Gastrocnemius medialis (tissue), 4 donors: ENCODE results near the gene WHRN. TPM values are rescaled to one million over a fixed set of nuclear protein-coding genes. Genes with fewer than 3 reads are reported as not detected.

Experiments
- ATAC-seq, 2 donors: fragments of 150-250 bp; one replicate each; pipeline ENCODE4 v1.9.1; 2016
- DNase-seq, 2 donors: peaks; one replicate each; pipeline ENCODE4 v3.0.0-alpha.2; 2019
- H3K27ac ChIP-seq, 4 donors: fragments of 200-600 bp; sonication (generic); 1 replicate in 1 of 4; 2 replicates in 3 of 4; pipeline ENCODE4 v1.5.1; 2016 to 2018; ENCODE audit warnings: mild to moderate bottlenecking in 2 of 4, moderate library complexity in 1 of 4
- H3K27me3 ChIP-seq, 3 donors: fragments of 200-600 bp; sonication (generic) in 2 of 3; 1 replicate in 1 of 3; 2 replicates in 2 of 3; pipeline versions ENCODE4 v1.5.1 to v1.6.0; 2016 to 2019; ENCODE audit warnings: mild to moderate bottlenecking in 1 of 3, moderate library complexity in 1 of 3
- H3K36me3 ChIP-seq, 2 donors: fragments of 200-600 bp; sonication (generic) in 1 of 2; one replicate each; pipeline ENCODE4 v1.5.1; 2017 to 2018
- H3K4me1 ChIP-seq, 2 donors: fragments of 200-600 bp; sonication (generic) in 1 of 2; one replicate each; pipeline ENCODE4 v1.5.1; 2016 to 2017; ENCODE audit warnings: mild to moderate bottlenecking in 2 of 2
- H3K4me3 ChIP-seq, 4 donors: fragments of 200-600 bp; sonication (generic) in 3 of 4; 1 replicate in 1 of 4; 2 replicates in 3 of 4; pipeline ENCODE4 v1.5.1; 2016 to 2019; ENCODE audit warnings: mild to moderate bottlenecking in 2 of 4
- H3K9me3 ChIP-seq, 3 donors: fragments of 200-600 bp; sonication (generic) in 2 of 3; 1 replicate in 1 of 3; 2 replicates in 2 of 3; pipeline ENCODE4 v1.5.1; 2016 to 2019
- CTCF ChIP-seq, 5 experiments: fragments of 450-650 bp in 3 of 5; fragments of 200-600 bp in 2 of 5; sonication (generic) in 2 of 5; IDR thresholded peaks in 4 of 5; conservative IDR thresholded peaks in 1 of 5; 1 replicate in 4 of 5; 2 replicates in 1 of 5; pipeline ENCODE4 v1.5.1; 2016 to 2019; ENCODE audit warnings: antibody characterized with exemption in 5 of 5, mild to moderate bottlenecking in 3 of 5, moderate library complexity in 3 of 5
- POLR2A ChIP-seq, 2 donors: fragments of 450-650 bp; IDR thresholded peaks; one replicate each; pipeline ENCODE4 v1.6.1; 2017; ENCODE audit warnings: antibody characterized with exemption in 2 of 2, mild to moderate bottlenecking in 2 of 2, moderate library complexity in 2 of 2
- in situ Hi-C, 4 donors: fragments of 200-750 bp; cut with MboI; loops; one replicate each; pipeline versions ENCODE4 v1.15.0 to v1.8.0; 2017; ENCODE audit warnings: low sequenced_read_pairs in 4 of 4
- intact Hi-C: fragments of 100-400 bp; cut with DNase I; formaldehyde crosslinking; loops from one replicate; pipeline ENCODE4 v1.15.1; 2023; ENCODE audit warnings: low total_unique reads
- total RNA-seq, 4 donors: library from RNA; depleted of rRNA; stranded (reverse); fragments of >200 nt; gene quantifications; one replicate each; pipeline versions ENCODE4 v1.1.0 to v1.2.3, GENCODE V29; 2016

WHRN gene
- total RNA-seq, 4 donors from 2014 or later, result 0.16 to 0.18 TPM; not detected in 2

DNA sequence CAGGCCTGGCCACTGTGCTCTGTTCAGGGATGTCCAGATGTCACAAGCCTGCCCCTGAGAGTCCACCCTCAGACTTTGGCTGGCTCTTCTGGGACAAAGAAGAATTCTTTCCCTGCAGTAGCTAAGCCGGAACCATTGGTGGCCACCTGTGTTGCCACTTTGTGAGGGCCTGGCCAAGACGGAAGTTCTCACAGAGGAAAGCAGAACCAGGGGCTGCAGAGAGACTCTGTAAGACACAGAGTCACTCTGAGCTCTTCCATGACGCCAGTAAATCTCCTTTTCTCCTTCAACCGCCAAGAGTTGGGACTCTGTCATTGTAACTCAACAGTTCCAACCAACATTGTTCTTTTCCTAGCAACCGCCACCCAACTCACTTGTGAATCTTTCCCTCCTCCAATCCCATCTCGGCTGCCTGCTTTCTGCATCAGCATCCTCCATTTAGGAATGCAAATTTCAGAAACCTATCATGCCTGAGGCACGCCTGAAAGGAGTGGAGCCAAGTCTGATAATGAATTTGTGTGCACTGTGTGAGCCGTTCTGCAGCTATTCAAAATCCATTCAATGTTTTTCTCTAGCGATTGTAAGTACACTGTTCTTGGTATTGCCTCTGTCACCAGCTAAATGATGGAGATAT is 44.5 kb upstream of the WHRN start:
- ATAC-seq, result no peak

DNA sequence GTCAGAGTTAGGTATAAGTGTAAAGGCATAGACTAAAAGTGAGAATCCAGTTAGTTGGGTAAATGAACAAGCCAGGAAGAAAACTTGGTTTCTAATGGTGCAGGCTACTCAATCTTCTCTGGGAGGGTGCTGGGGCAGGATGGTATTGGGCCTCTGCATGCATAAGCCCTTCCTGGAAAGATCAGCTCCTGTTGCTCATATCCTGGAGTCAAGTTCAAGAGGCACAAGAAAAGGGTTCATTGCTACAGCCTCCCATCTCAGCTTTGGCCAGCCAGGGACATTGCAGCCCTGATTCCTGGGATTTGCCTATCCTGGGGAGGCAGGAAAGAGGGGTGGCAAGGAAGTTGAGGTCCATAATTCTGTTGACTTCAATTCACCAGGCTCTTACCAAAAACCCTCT is 41.6 kb upstream of the WHRN start:
- intact Hi-C loops (no loop called here), in situ Hi-C loops (no loop called here)
- ATAC-seq (no peak), DNase-seq (no peak)
- no peaks in the 10 kb centered on the region for H3K27me3 ChIP-seq
- no peak overlapping the region for H3K27ac ChIP-seq
- H3K4me3 ChIP-seq, result no peak overlapping the region
- no peaks in the 10 kb centered on the region for H3K9me3 ChIP-seq
- H3K4me1 ChIP-seq, result no peaks in the 10 kb centered on the region
- no peak for TF ChIP-seq CTCF (IDR thresholded peaks at IDR 0.05 in 4 of 5, conservative IDR thresholded peaks at IDR 0.05 in 1 of 5)
- TF ChIP-seq POLR2A (IDR thresholded peaks at IDR 0.05), result no peak
- no peaks in the 10 kb centered on the region for H3K36me3 ChIP-seq

More for the DNA sequence above, 44.5 kb upstream of the WHRN start:
- Histone ChIP-seq H3K4me3 (no peak overlapping the region), H3K36me3 (no peaks in the 10 kb centered on the region), H3K9me3 (no peaks in the 10 kb centered on the region), H3K27me3 (no peaks in the 10 kb centered on the region), H3K4me1 (no peaks in the 10 kb centered on the region), H3K27ac (no peak overlapping the region)
- intact Hi-C loops (no loop called here), in situ Hi-C loops (no loop called here)
- TF ChIP-seq CTCF (IDR thresholded peaks at IDR 0.05 in 4 of 5, conservative IDR thresholded peaks at IDR 0.05 in 1 of 5), result no peak
- no peak for TF ChIP-seq POLR2A (IDR thresholded peaks at IDR 0.05)
- no peak for DNase-seq

DNA sequence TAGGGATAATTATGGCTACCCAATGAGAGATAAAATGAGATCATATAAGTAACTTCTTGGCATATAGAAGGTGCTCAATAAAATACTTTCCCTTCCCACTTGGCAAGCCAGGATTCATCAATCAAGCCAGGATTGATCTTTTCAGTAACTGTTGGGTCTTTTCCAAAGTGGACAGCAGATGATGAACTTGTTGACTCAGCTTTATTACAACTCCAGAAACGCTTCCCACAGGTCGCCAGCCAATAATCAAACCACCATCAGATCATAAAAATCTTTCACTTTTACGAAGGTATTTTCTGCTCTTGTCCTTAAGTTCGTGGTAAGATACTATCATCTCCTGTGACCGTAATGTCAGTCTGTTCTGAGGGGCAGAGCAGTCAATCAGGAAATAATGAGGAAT is 39.8 kb upstream of the WHRN start:
- H3K4me3 ChIP-seq, result no peak overlapping the region
- no peaks in the 10 kb centered on the region for H3K4me1 ChIP-seq
- no peaks in the 10 kb centered on the region for H3K27me3 ChIP-seq
- no peaks in the 10 kb centered on the region for H3K36me3 ChIP-seq
- intact Hi-C loops, result no loop called here
- DNase-seq, result no peak
- ATAC-seq, result no peak
- in situ Hi-C loops, result no loop called here
- H3K9me3 ChIP-seq, result no peaks in the 10 kb centered on the region
- H3K27ac ChIP-seq, result no peak overlapping the region
- no peak for TF ChIP-seq POLR2A (IDR thresholded peaks at IDR 0.05)
- no peak for TF ChIP-seq CTCF (IDR thresholded peaks at IDR 0.05 in 4 of 5, conservative IDR thresholded peaks at IDR 0.05 in 1 of 5)

- DNase-seq (no peak), ATAC-seq (no peak)
- no peaks in the 10 kb centered on the region for H3K4me1 ChIP-seq
- no peaks in the 10 kb centered on the region for H3K9me3 ChIP-seq
- no peak overlapping the region for H3K4me3 ChIP-seq
- in situ Hi-C loops (no loop called here), intact Hi-C loops (no loop called here)
- no peak overlapping the region for H3K27ac ChIP-seq
- no peaks in the 10 kb centered on the region for H3K27me3 ChIP-seq
- H3K36me3 ChIP-seq, result no peaks in the 10 kb centered on the region
- TF ChIP-seq CTCF (IDR thresholded peaks at IDR 0.05 in 4 of 5, conservative IDR thresholded peaks at IDR 0.05 in 1 of 5) (no peak), POLR2A (IDR thresholded peaks at IDR 0.05) (no peak)
These were observed 34.6 kb upstream of the WHRN start for GRCh38 chr9:114539701-114540380.
